ENCODE data around the gene RASSF3. TPM values are rescaled to one million over a fixed set of nuclear protein-coding genes. Genes with fewer than 3 reads are reported as not detected.

RASSF3 gene
- total RNA-seq, 3 donors from 2014 or later, result 88.0 to 331 (median 90.2) TPM

DNA sequence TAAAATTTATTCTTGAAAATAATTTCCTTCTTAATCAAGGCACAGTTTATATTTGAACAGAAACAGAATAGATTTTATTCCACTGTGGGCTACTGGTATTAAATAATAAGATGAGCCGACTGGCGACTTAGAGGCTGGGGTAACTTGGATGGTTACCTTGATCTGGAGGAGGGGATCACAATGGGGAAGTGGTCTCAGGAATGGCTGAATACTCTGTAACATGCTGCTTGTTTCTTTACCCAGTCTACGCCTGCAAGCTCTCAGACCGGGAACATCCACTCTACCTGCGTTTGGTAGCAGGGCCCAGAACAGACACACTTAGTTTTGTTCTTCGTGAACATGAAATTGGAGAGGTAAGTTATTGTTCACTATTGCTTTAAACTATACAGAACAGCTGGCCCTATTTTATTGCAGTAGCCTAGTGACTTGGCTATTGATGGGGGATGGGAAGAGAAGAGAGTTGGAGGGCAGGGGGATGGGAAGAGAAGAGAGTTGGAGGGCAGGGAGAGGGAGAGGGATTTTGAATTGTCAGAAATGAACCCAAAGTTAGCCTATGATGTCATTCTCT lies 81.0 kb downstream of the RASSF3 start:
- Histone ChIP-seq H3K9me3 (no peaks in the 10 kb centered on the region), H3K36me3 (ENCODE audit: low read depth) (no peaks in the 10 kb centered on the region), H3K4me3 (no peak overlapping the region), H3K4me1 (ENCODE audit: low read depth) (peaks cover 1% of the 10 kb centered on the region)
- no peak for DNase-seq
- intact Hi-C loops (cut with DNase I, micrococcal nuclease), result loop anchor here in 1 of 2 donors (10.0 kb wide), 1 partner anchor 77 kb away; the partner anchor contains the start of gene RASSF3
- ATAC-seq, result no peak
- TF ChIP-seq, protein P1, sequence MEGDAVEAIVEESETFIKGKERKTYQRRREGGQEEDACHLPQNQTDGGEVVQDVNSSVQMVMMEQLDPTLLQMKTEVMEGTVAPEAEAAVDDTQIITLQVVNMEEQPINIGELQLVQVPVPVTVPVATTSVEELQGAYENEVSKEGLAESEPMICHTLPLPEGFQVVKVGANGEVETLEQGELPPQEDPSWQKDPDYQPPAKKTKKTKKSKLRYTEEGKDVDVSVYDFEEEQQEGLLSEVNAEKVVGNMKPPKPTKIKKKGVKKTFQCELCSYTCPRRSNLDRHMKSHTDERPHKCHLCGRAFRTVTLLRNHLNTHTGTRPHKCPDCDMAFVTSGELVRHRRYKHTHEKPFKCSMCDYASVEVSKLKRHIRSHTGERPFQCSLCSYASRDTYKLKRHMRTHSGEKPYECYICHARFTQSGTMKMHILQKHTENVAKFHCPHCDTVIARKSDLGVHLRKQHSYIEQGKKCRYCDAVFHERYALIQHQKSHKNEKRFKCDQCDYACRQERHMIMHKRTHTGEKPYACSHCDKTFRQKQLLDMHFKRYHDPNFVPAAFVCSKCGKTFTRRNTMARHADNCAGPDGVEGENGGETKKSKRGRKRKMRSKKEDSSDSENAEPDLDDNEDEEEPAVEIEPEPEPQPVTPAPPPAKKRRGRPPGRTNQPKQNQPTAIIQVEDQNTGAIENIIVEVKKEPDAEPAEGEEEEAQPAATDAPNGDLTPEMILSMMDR (IDR thresholded peaks at IDR 0.05), result no peak

DNA sequence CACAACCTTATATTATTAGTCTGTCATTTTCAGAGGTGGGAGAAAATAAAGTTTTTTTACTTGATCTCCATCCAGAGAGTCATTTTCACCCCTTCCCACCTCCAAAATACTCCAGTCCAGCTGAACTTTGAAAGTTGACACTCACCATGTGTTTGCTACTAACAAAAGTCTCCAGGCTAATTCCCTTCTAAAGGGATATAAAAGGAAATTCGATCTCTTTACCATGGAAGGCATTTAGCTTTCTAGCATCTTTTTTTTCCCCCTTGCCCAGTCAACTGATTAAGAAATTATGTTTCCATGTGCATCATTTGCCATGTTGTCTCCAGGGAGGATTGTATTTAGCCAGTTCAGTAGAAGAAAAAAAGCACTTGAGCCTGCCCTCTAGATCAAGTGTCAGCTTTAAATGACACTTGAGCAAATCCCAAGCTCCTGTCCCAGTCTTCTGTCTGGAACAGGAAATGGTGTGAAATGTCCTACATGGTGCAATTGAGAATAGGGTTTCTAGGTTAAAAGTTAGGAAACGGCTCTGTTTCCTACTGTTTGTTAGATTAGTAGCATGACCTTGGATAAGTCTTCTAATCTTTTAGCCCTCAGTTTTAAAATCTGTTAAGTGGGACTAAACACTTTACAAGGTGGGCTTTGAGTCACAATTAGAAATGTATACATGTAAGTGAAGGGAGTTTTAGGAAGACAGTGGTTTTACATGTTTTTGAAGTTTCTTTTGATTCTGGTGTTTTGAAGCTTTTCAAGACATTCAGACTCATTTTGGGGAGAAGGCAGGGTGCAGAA lies 81.7 kb downstream of the RASSF3 start:
- no peaks in the 10 kb centered on the region for H3K9me3 ChIP-seq
- DNase-seq (no peak), ATAC-seq (no peak)
- H3K4me1 ChIP-seq (ENCODE audit: low read depth), result peaks cover 4% of the 10 kb centered on the region
- intact Hi-C loops (cut with DNase I, micrococcal nuclease), result loop anchor here in 1 of 2 donors (10.0 kb wide), 1 partner anchor 77 kb away; the partner anchor contains the start of gene RASSF3
- no peak overlapping the region for H3K4me3 ChIP-seq
- H3K36me3 ChIP-seq (ENCODE audit: low read depth), result no peaks in the 10 kb centered on the region
- TF ChIP-seq, protein P1 (IDR thresholded peaks at IDR 0.05), result no peak

DNA sequence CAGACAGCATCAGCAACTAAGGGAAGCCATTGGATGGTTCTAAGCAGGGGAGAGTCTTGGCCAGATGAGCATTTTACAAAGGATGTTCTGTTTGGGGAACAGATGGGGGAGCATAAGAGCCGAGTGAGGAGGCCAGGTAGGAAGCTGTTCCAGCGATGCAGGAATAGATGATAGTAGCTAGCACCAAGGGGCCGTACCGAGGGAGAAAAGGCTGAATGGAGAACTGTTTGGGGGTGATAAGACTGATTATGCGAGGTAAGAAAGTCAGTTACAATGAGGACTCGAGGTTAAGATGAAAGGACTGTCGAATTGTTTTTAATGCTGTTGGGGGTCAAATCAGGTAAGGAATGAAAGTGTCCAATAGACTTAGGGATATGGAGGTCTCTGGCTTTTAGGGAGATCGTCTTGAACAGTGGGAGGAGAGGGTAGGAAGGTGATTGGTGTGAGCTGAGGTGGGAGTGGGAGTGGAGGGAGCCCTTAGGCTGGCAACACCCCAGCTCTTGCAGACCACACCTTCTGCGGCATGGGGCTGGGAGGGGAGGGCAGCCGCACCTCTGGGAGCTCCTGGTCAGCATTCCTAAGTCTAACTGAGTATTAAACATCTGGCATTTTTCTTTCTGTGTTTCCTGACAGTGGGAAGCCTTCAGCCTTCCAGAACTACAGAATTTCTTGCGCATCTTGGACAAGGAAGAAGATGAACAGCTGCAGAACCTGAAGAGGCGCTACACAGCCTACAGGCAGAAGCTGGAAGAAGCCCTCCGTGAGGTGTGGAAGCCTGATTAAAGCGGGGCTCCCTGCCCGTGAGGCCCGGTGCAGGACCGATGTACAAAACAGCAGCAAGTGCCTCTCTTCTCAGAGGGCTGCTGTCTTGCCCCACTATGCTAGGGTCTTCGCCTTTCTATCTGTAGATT lies 84.1 kb downstream of the RASSF3 start:
- DNase-seq, result no peak
- Histone ChIP-seq H3K4me1 (ENCODE audit: low read depth) (peaks cover 4% of the 10 kb centered on the region), H3K4me3 (no peak overlapping the region), H3K36me3 (ENCODE audit: low read depth) (no peaks in the 10 kb centered on the region), H3K9me3 (no peaks in the 10 kb centered on the region)
- ATAC-seq, result no peak
- TF ChIP-seq, protein P1 (IDR thresholded peaks at IDR 0.05), result no peak
- intact Hi-C loops (cut with DNase I, micrococcal nuclease), result loop anchor here in 1 of 2 donors (5.0 to 10.0 kb wide), 2 partner anchors 80 to 147 kb away; partner anchors contain the start of gene RASSF3

DNA sequence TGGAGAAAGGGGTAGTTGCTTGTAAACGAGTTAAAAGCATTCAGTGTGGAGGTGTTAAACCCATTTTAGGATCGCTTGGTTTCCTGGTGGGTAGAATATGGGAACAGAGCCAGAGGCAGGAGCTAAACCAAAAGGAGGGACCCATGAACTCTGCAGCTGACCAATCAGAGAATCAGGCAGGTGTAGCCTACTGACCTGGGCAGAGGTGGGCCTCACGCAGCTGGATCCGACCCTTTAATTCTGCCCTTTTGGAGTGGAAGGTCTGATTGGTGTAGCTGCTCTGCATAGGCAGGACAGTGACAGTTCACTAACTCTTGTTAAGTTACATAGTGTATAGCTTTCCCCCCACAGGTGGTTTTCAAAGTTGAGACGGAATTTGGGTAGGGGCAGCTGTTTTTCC lies 85.3 kb downstream of the RASSF3 start:
- TF ChIP-seq, protein P1 (IDR thresholded peaks at IDR 0.05), result no peak
- no peak overlapping the region for H3K4me3 ChIP-seq
- H3K4me1 ChIP-seq (ENCODE audit: low read depth), result peaks cover 4% of the 10 kb centered on the region
- H3K36me3 ChIP-seq (ENCODE audit: low read depth), result no peaks in the 10 kb centered on the region
- ATAC-seq, result no peak
- intact Hi-C loops (cut with DNase I, micrococcal nuclease), result loop anchor here in 1 of 2 donors (5.0 to 10.0 kb wide), 2 partner anchors 81 to 148 kb away; partner anchors contain the start of gene RASSF3
- DNase-seq, result no peak
- H3K9me3 ChIP-seq, result no peaks in the 10 kb centered on the region

DNA sequence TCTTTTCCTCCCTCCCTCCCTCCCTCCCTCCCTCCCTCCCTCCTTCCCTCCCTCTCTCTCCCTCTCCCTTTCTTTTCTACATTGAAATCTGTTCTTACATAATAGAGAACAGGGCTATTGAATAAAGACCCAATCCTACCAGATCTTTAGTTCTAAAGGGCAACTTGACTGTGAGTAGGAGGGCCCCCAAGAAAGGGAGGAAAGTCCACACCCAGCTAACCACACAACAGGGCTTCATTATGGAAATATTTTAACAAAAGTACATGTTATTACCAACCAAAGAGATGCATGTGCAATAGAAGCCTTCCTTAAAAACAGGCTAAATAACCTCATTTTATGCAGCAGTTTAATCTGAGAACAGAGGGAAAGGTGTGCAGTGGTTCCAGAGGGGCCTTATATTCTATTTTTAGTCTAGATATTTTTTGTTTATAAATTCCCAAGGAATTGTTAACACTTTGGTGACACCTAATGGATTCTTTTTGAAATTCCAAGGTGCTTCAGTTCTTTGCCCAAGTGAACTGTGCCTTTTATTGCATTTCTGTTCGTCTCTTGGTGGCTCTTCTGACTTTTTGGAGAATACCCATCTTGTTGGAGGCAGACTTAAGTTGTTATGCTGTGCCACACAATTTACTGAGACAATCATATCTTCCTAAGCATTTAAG lies 85.9 kb downstream of the RASSF3 start:
- intact Hi-C loops (cut with DNase I, micrococcal nuclease), result loop anchor here (2.0 to 10.0 kb wide), 3 partner anchors 81 to 149 kb away; partner anchors contain the start of gene RASSF3 (in 1 of the 2)
- ATAC-seq, result peak; percentile 8
- Histone ChIP-seq H3K4me3 (no peak overlapping the region), H3K4me1 (ENCODE audit: low read depth) (peaks cover 4% of the 10 kb centered on the region), H3K36me3 (ENCODE audit: low read depth) (no peaks in the 10 kb centered on the region), H3K9me3 (no peaks in the 10 kb centered on the region)
- TF ChIP-seq, protein P1 (IDR thresholded peaks at IDR 0.05), result no peak
- DNase-seq, result no peak
